Measurements from ENCODE around the gene MSI1. TPM values are rescaled to one million over a fixed set of nuclear protein-coding genes. Genes with fewer than 3 reads are reported as not detected.

MSI1 gene
- total RNA-seq, 3 donors from 2014 or later (not counting 1 experiment from before 2014, with no cell fraction given) = not detected

DNA sequence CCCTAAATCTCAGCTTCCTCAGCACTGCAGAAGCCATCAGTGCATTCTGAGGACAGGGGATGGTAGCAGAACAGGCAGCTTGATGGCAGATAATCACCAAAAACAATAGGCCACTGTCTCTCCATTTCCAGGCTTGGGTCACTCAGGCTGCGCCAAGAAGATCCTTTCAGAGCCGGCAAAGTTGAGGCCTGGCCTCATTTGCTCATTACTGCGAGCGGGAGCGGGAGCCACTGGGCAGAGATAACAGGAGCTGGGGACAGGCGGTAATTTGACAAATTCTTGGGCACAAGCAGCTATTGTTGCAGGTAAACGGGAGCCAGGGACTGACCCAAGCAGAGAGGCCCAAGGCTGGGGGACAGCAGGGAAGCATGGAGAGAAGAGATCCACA lies 2.1 kb downstream of the MSI1 start:
- H3K4me3 Mint-ChIP-seq = peak overlapping the region; percentile 2
- no peaks in the 10 kb centered on the region for H3K36me3 Mint-ChIP-seq

DNA sequence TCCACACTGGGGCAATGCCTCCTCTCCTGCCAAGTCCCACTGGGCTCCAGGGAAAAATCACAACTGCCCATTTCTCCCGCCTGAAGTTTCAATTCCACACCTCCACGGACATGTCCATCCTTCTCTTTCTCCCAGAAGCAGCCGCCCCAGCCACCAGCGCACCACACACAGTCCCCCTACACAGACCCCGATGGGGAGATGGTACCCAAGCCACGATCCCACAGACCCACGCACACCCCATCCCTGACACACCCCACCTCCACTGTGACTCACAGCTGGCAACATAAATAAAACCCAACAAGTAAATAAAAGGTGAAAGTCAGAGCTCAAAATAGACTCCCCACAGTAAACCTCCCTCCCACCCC lies 2.6 kb downstream of the MSI1 start:
- Mint-ChIP-seq H3K9me3 (no peaks in the 10 kb centered on the region), H3K36me3 (no peaks in the 10 kb centered on the region), H3K27me3 (ENCODE audit: low read depth in 2 of 2) (peaks cover 65 to 75% of the 10 kb centered on the region in 2 donors), H3K27ac (no peak overlapping the region), H3K4me3 (no peak overlapping the region), H3K4me1 (peaks cover 0 to 19% of the 10 kb centered on the region in 2 donors)
- DNase-seq (no peak), ATAC-seq (no peak)
- H3K9me3 ChIP-seq (ENCODE audit: control insufficient read depth, insufficient read depth, low read length) = no peaks in the 10 kb centered on the region
- H3K27me3 ChIP-seq (ENCODE audit: control insufficient read depth, insufficient read depth, low read length) = peaks cover 33% of the 10 kb centered on the region
- H3K4me1 ChIP-seq (ENCODE audit: control insufficient read depth, insufficient read depth, low read length) = peaks cover 5% of the 10 kb centered on the region
- H3K36me3 ChIP-seq (ENCODE audit: control insufficient read depth, insufficient read depth, low read length) = no peaks in the 10 kb centered on the region
- WGBS (ENCODE audit: insufficient coverage) = 84% methylated on average over 7 of the region's 7 CpGs
- TF ChIP-seq, protein P1, sequence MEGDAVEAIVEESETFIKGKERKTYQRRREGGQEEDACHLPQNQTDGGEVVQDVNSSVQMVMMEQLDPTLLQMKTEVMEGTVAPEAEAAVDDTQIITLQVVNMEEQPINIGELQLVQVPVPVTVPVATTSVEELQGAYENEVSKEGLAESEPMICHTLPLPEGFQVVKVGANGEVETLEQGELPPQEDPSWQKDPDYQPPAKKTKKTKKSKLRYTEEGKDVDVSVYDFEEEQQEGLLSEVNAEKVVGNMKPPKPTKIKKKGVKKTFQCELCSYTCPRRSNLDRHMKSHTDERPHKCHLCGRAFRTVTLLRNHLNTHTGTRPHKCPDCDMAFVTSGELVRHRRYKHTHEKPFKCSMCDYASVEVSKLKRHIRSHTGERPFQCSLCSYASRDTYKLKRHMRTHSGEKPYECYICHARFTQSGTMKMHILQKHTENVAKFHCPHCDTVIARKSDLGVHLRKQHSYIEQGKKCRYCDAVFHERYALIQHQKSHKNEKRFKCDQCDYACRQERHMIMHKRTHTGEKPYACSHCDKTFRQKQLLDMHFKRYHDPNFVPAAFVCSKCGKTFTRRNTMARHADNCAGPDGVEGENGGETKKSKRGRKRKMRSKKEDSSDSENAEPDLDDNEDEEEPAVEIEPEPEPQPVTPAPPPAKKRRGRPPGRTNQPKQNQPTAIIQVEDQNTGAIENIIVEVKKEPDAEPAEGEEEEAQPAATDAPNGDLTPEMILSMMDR (IDR thresholded peaks at IDR 0.05) = no peak
- intact Hi-C loops (cut with micrococcal nuclease) = no loop called here
- H3K4me3 ChIP-seq (ENCODE audit: low read length) = no peak overlapping the region
- no peak overlapping the region for H3K27ac ChIP-seq (ENCODE audit: low read length)

More for the DNA sequence above, 2.1 kb downstream of the MSI1 start:
- TF ChIP-seq, protein P1 (IDR thresholded peaks at IDR 0.05) = no peak
- H3K9me3 ChIP-seq (ENCODE audit: control insufficient read depth, insufficient read depth, low read length) = no peaks in the 10 kb centered on the region
- H3K9me3 Mint-ChIP-seq = no peaks in the 10 kb centered on the region
- H3K4me3 ChIP-seq (ENCODE audit: low read length) = no peak overlapping the region
- intact Hi-C loops (cut with micrococcal nuclease) = no loop called here
- peaks cover 0 to 16% of the 10 kb centered on the region in 2 donors for H3K4me1 Mint-ChIP-seq
- H3K36me3 ChIP-seq (ENCODE audit: control insufficient read depth, insufficient read depth, low read length) = no peaks in the 10 kb centered on the region
- peaks cover 36% of the 10 kb centered on the region for H3K27me3 ChIP-seq (ENCODE audit: control insufficient read depth, insufficient read depth, low read length)
- ATAC-seq (no peak), DNase-seq (no peak)
- H3K4me1 ChIP-seq (ENCODE audit: control insufficient read depth, insufficient read depth, low read length) = peaks cover 5% of the 10 kb centered on the region
- peaks cover 68 to 80% of the 10 kb centered on the region in 2 donors for H3K27me3 Mint-ChIP-seq (ENCODE audit: low read depth in 2 of 2)
- WGBS (ENCODE audit: insufficient coverage) = 69% methylated on average over 7 of the region's 7 CpGs
- no peak overlapping the region for H3K27ac Mint-ChIP-seq
- no peak overlapping the region for H3K27ac ChIP-seq (ENCODE audit: low read length)

DNA sequence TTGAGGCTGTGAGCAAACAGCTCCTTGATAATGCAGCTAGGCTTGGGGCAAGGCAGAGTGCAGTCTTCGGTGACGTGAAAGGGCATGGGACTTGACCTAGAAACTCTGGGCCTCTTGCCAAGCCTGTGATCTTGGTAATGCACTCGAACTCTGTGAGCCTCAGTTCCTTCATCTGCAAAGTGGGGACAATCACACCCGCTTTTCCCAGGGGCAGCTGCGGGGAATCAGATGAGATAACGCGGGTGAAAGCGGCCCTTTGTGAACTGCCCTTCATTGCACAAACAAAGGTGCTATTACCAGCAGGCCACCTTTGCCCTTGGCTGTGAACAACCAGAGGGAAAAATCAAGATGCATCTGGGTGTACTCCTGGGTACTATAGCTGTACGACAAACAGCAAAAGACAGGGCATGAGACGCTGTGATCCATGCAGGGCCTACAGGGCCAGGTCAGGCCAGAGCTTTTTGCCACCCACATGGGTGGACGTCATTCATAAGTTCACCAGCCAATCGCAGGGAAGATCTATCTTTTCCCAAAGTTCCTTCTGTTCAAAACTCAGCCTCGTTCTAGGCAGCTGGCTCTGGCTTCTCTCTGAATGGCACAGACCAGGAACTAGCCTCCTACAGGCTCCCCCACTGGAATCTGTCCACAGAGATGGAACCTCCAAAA lies 3.2 kb downstream of the MSI1 start:
- peaks cover 0 to 19% of the 10 kb centered on the region in 2 donors for H3K4me1 Mint-ChIP-seq
- TF ChIP-seq, protein P1 (IDR thresholded peaks at IDR 0.05) = no peak
- H3K4me1 ChIP-seq (ENCODE audit: control insufficient read depth, insufficient read depth, low read length) = peaks cover 5% of the 10 kb centered on the region
- peaks cover 65 to 69% of the 10 kb centered on the region in 2 donors for H3K27me3 Mint-ChIP-seq (ENCODE audit: low read depth in 2 of 2)
- H3K9me3 Mint-ChIP-seq = no peaks in the 10 kb centered on the region
- no peak overlapping the region for H3K4me3 Mint-ChIP-seq
- H3K27ac Mint-ChIP-seq = no peak overlapping the region
- H3K36me3 Mint-ChIP-seq = no peaks in the 10 kb centered on the region
- no peaks in the 10 kb centered on the region for H3K9me3 ChIP-seq (ENCODE audit: control insufficient read depth, insufficient read depth, low read length)
- DNase-seq = no peak
- intact Hi-C loops (cut with micrococcal nuclease) = no loop called here
- no peak overlapping the region for H3K4me3 ChIP-seq (ENCODE audit: low read length)
- peaks cover 34% of the 10 kb centered on the region for H3K27me3 ChIP-seq (ENCODE audit: control insufficient read depth, insufficient read depth, low read length)
- 79% methylated on average over 13 of the region's 13 CpGs for WGBS (ENCODE audit: insufficient coverage)
- no peak for ATAC-seq
- no peaks in the 10 kb centered on the region for H3K36me3 ChIP-seq (ENCODE audit: control insufficient read depth, insufficient read depth, low read length)
- H3K27ac ChIP-seq (ENCODE audit: low read length) = no peak overlapping the region

DNA sequence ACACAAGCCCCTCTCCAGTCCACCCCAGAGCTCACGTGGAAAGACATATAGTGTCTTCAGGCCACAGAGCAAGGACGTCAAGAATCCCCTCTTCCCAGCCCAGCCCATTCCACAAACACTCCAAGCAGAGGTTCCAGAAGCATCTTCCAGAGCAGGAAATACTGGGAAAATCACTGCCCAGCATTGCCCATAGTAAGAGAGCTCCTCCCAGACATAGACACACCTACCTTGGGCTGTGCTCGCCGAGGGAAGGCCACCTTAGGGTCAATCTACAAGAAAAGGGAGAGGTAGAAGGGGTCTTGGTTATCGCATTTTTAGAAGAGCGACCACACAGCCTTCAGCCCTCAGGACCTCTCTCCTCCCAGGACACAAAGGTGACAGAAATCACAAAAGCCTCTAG lies 4.5 kb downstream of the MSI1 start:
- Mint-ChIP-seq H3K4me1 (peaks cover 0 to 9% of the 10 kb centered on the region in 2 donors), H3K4me3 (no peak overlapping the region), H3K36me3 (no peaks in the 10 kb centered on the region), H3K27ac (no peak overlapping the region), H3K27me3 (ENCODE audit: low read depth in 2 of 2) (peaks cover 56 to 65% of the 10 kb centered on the region in 2 donors), H3K9me3 (no peaks in the 10 kb centered on the region)
- H3K27ac ChIP-seq (ENCODE audit: low read length) = no peak overlapping the region
- H3K36me3 ChIP-seq (ENCODE audit: control insufficient read depth, insufficient read depth, low read length) = no peaks in the 10 kb centered on the region
- 73% methylated on average over 2 of the region's 6 CpGs for WGBS (ENCODE audit: insufficient coverage)
- peaks cover 22% of the 10 kb centered on the region for H3K27me3 ChIP-seq (ENCODE audit: control insufficient read depth, insufficient read depth, low read length)
- no peak overlapping the region for H3K4me3 ChIP-seq (ENCODE audit: low read length)
- peaks cover 2% of the 10 kb centered on the region for H3K4me1 ChIP-seq (ENCODE audit: control insufficient read depth, insufficient read depth, low read length)
- intact Hi-C loops (cut with micrococcal nuclease) = no loop called here
- TF ChIP-seq, protein P1 (IDR thresholded peaks at IDR 0.05) = no peak
- DNase-seq = no peak
- no peak for ATAC-seq
- H3K9me3 ChIP-seq (ENCODE audit: control insufficient read depth, insufficient read depth, low read length) = no peaks in the 10 kb centered on the region

All from natural killer cell (primary cell).